ENCODE measurements around the gene TMCC1.

TMCC1 gene

GRCh38 chr3:129831503-129831902, 62.0 kb downstream of the TMCC1 start:
- H3K4me3 ChIP-seq (IDR thresholded peaks at IDR 0.05; ENCODE audit: insufficient read depth, low read depth, low read length) = no peak overlapping the region
- no peaks in the 10 kb centered on the region for H3K79me2 ChIP-seq (ENCODE audit: insufficient read depth, low read depth)
- H3K4me2 ChIP-seq = no peak overlapping the region
- H3K9ac ChIP-seq = no peak overlapping the region
- no peak overlapping the region for H3K27ac ChIP-seq
- no peak for TF ChIP-seq CTCF (conservative IDR thresholded peaks at IDR 0.05; ENCODE audit: low read depth, low read length)
- no peaks in the 10 kb centered on the region for H3K27me3 ChIP-seq (ENCODE audit: insufficient read depth, low read depth)
- peaks cover 15% of the 10 kb centered on the region for H3K4me1 ChIP-seq (ENCODE audit: low read depth, poor library complexity, severe bottlenecking)
- no peaks in the 10 kb centered on the region for H3K36me3 ChIP-seq (ENCODE audit: insufficient read depth)
- H4K20me1 ChIP-seq (ENCODE audit: insufficient read depth) = no peaks in the 10 kb centered on the region
- H2AFZ ChIP-seq (ENCODE audit: low read depth) = no peak overlapping the region

- H3K27me3 ChIP-seq (ENCODE audit: insufficient read depth, low read depth) = no peaks in the 10 kb centered on the region
- no peak overlapping the region for H3K9ac ChIP-seq
- peaks cover 15% of the 10 kb centered on the region for H3K4me1 ChIP-seq (ENCODE audit: low read depth, poor library complexity, severe bottlenecking)
- H4K20me1 ChIP-seq (ENCODE audit: insufficient read depth) = no peaks in the 10 kb centered on the region
- peak; percentile 70 for TF ChIP-seq CTCF (conservative IDR thresholded peaks at IDR 0.05; ENCODE audit: low read depth, low read length)
- H3K4me2 ChIP-seq = no peak overlapping the region
- no peak overlapping the region for H3K4me3 ChIP-seq (IDR thresholded peaks at IDR 0.05; ENCODE audit: insufficient read depth, low read depth, low read length)
- no peak overlapping the region for H3K27ac ChIP-seq
- no peaks in the 10 kb centered on the region for H3K79me2 ChIP-seq (ENCODE audit: insufficient read depth, low read depth)
- H3K36me3 ChIP-seq (ENCODE audit: insufficient read depth) = no peaks in the 10 kb centered on the region
- no peak overlapping the region for H2AFZ ChIP-seq (ENCODE audit: low read depth)
These were observed 63.9 kb downstream of the TMCC1 start for GRCh38 chr3:129829640-129830039.

DNA sequence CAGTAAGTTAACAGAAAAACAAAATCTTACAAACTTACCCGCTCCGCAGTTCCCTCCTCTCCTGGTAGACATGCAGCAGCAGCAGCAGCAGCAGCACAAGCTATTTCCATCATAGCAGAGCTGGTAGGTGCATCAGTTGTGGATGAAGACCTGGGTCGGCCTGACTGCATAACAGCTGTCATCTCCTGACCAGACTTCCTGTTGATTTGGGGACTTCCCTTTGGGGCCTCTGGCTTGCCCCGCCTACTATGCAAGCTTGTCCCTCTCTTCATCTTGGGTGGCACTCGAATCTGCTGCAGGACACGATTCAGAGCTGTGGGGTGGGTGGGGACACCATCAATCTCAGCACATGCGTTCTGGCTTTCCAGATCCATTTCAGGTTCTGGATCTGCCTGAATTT, 65.7 kb downstream of the TMCC1 start:
- TF ChIP-seq CTCF (conservative IDR thresholded peaks at IDR 0.05; ENCODE audit: low read depth, low read length) = no peak
- Histone ChIP-seq H3K27ac (no peak overlapping the region), H3K36me3 (ENCODE audit: insufficient read depth) (no peaks in the 10 kb centered on the region), H3K4me2 (peak overlapping the region; percentile 33; the same call in 1 of the 2 replicates), H3K79me2 (ENCODE audit: insufficient read depth, low read depth) (no peaks in the 10 kb centered on the region), H3K4me1 (ENCODE audit: low read depth, poor library complexity, severe bottlenecking) (peaks cover 15% of the 10 kb centered on the region), H3K9ac (no peak overlapping the region), H3K4me3 (IDR thresholded peaks at IDR 0.05; ENCODE audit: insufficient read depth, low read depth, low read length) (no peak overlapping the region), H4K20me1 (ENCODE audit: insufficient read depth) (no peaks in the 10 kb centered on the region), H3K27me3 (ENCODE audit: insufficient read depth, low read depth) (no peaks in the 10 kb centered on the region), H2AFZ (ENCODE audit: low read depth) (no peak overlapping the region)

DNA sequence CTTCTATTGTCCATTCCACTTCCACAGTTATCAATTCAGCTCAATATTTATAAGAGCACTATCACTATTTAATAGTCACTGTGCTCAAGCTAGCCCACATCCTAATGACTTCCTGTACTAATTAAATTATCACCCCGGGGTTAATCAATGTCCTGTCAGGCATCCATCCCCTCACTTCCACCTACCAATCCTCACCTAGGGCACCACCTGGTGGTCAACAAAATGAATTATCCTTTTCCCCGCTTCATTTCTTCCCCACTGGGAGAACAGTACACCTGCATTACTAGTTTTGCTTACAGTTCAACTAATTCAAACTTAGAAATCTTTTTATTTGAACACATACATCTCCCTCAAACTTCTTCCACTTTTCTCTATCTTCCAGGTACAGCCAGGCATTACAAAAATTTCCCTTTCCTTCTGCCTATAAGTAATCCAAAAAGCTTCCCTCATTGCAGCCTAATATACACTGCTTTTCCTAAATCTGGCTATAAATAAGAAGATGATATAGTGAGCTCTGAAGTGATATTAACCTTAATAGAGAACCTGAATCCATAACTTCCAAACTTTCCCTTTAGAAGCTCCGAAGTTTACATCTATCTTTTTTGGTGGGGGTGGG, 68.5 kb downstream of the TMCC1 start:
- Histone ChIP-seq H3K4me1 (ENCODE audit: low read depth, poor library complexity, severe bottlenecking) (peaks cover 15% of the 10 kb centered on the region), H3K4me2 (no peak overlapping the region), H2AFZ (ENCODE audit: low read depth) (no peak overlapping the region), H3K36me3 (ENCODE audit: insufficient read depth) (no peaks in the 10 kb centered on the region), H3K4me3 (IDR thresholded peaks at IDR 0.05; ENCODE audit: insufficient read depth, low read depth, low read length) (no peak overlapping the region), H4K20me1 (ENCODE audit: insufficient read depth) (no peaks in the 10 kb centered on the region), H3K9ac (no peak overlapping the region), H3K79me2 (ENCODE audit: insufficient read depth, low read depth) (no peaks in the 10 kb centered on the region), H3K27ac (no peak overlapping the region), H3K27me3 (ENCODE audit: insufficient read depth, low read depth) (no peaks in the 10 kb centered on the region)
- TF ChIP-seq CTCF (conservative IDR thresholded peaks at IDR 0.05; ENCODE audit: low read depth, low read length) = peak; percentile 91

Data from KMS-11 (cell line).